Stimulated activated CD4-positive, alpha-beta T cell treated with anti-CD3 and anti-CD28 coated beads, Interleukin-1b, Interleukin-23, amount 100 ng/mL, for 24 hours (primary cell): ENCODE results near the gene LDLRAD1.
A peak's percentile ranks its signal among the peaks of the same experiment; 100 is the strongest.
"Not testable (repeated sequence)": the region's sequence is repeated elsewhere in the genome, so short reads cannot be mapped to it uniquely, and the experiment has no call there.

Experiments used
- DNase-seq, 4 experiments: peaks; one replicate each; pipeline ENCODE4 v3.0.0-alpha.2; 2020; ENCODE audit warnings: low read depth in 4 of 4, low spot score in 1 of 4

The LDLRAD1 gene, protein sequence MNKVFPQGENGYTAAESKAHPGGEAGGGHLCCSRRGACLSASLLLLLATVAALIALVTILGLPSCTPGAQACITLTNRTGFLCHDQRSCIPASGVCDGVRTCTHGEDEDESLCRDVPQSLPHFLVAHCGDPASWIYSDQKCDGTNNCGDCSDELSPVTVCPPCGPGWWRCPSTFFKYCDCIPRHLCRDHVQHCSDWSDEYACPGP

DNA sequence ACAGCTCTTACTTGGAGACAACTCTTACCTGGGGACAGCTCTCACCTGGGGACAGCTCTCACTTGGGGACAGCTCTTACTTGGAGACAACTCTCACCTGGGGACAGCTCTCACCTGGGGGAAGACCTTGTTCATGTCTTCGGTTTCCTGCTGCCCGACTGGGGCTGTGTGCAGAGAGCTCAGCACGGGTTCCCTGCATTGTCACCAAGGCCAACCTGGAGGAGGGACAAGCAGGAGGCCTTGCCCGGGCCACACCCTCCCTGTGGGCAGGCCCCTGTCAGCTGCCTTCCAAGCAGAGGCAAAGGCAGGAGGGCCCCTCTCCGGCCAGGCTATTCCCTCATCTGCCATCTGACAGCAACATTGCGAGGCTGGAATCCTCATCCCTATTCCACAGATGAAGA, at the start of gene LDLRAD1:
Gene LDLRAD1, minus strand, starts transcription at position 208 of the 400 bp plus-strand sequence. Its CDS starts 74 bp downstream, at position 134.
- no peak for DNase-seq

DNA sequence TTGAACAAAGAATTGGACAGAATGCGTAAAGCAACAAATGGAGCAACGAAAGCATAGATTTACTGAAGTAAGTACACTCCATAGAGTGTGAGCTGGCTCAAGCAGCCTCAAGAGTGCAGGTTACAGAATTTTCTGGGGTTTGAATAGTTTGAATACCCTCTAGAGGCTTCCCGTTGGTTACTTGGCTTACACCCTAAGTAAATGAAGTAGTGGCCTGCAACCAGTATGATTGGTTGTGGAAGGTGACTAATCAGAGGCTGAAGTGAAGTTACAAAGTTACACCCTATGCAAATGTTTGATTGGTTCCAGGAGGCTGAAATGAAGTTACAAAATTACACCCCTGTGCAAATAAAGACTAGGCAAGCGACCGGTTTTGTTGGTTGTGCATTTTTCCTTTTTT, 46.3 kb upstream of the LDLRAD1 start:
- DNase-seq = no peak

DNA sequence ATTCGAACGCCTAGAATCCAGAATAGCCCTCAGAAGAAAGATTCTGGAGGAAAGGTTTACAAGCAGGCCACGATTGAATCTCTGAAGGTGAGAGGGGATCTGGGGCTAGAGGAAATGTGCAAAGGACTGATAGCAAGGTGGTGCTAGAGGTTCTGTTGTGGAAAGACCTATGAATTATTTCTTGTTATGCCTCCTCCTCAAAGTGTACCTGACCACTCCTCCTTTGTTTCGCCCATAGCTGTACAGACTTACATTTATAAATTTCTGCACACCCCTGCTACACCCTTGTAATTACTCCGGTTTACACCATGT, 36.4 kb upstream of the LDLRAD1 start:
- no peak for DNase-seq

DNA sequence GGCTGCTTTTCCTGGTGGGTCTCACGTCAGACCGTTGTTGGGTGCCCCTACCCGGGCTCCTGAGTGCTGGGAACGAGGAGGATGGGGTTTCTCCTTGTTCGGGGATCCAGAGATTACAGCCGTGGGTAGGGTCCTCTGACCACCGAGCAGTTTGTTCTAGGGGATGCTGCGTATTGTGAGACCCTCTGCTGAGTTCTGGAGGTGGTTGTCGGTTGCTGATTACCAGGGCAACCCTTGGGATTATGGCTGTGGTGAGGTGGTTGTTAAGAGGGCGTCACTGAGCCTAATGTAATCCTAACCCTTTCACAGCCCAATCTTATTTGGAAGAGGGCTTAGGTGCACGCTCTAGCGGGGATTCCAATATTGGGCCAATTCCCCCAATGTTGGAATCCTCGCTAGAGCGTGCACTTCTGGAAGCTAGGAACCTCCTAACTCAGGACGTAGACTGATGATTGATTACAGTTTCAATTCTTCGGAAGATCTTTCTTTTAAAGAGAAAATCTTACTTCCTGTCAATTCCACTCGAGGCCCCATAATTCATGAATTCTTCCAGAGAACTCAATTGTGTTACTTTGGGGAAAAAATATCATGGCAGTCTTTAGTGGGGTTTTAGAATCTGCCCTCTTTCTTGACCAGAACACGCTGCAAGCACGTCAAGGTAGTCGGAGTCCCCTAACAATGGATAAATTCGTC, 35.9 kb upstream of the LDLRAD1 start:
- DNase-seq = no peak

DNA sequence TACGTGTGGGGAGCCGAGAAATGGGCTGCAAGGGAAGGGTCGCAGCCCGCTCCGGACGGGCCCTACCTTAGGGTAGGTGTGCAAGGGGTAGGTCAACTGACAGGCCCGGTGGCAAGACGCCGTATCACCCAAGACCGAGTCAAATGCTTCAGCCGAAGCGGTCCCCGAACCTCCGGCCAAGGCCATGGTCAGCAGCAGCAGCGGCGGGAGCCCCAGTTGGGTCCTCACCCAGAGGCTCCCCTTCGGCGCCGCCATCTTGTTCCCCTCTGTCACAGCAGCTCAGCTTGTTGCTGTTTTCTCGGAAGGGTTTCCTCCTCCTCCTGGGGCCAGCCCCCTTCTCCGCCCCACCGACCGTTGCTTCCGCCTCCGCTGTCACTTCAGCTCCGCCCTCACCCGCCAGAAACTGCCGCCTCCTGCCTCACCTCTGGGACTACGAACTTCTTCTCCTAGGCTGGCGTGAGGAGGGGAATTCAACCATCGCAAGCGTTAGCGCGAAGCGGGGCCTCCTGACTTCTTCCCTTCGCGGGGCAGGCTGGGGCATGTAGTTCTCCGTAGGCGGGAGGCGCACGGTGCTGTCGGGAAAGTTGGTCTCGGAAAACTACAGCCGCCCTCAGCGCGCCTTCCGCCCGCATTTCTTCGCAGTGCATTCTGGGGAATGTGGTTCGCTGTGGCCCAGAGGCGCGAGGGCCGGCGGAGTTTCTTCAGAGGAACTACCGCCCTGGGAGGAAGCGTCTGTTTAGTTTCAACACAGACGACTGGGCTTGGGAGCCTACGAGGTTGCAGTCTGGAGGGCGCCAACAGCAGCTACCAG, 35.2 kb upstream of the LDLRAD1 start, which contains the start of the genes TCEANC2 and TMEM59:
Gene TCEANC2, plus strand, starts transcription at position 675 of the 811 bp plus-strand sequence. CDS start 815 bp downstream, outside the sequence.
Gene TMEM59, minus strand, starts transcription at position 271 of the 811 bp plus-strand sequence. Its CDS starts 16 bp downstream, at position 255.
- DNase-seq = peak; percentile 87 to 96 (median 92)

DNA sequence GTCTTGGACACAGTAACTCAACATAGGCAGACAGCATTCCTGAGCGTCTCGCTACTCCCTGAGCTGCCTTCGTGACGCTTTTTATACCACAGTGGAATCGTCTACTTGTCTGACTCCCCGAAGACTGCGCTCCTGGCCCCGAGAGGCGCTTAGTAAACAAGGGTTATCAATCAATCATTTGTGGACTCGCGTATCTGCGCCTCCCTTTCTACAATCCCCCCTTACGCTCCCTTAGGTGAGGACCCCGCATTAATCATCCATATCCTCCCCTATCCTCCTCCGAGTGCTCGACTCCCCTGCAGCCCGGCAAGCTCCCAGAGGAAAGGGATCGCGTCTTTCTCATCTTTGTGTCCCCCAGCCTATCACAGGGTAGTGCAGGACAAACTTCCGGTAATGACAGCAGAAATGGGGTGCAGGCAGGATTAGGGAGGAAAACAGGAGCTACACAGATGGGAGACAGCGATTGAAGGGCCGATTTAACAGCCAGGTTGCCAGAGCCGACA, 34.5 kb upstream of the LDLRAD1 start:
- peak in 3 of 4 experiments; percentile 3 to 22 (median 4) for DNase-seq

DNA sequence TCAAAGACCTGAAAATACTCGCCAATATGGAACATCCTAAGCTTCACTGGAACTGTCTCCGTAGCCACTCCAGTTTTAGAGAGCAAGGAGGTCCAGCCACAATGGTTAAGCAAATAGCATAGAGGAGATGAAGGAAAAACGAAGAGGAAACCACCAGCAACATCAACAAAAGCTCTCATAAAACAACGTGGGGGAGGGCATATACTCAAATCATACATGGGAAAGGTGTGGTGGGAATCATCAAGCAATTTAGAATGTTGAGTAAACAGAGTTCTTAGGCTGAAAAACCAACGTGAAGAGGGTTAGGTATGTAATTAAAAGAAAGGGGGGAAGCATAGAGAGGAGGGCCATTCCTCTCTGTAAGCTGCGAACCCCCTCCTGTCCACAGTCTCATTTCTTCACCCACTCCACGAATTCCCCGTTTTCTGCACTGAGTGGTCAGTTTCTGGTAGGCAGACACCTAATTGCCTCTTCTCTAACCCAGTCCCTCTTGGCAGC, 34.0 kb upstream of the LDLRAD1 start:
- no peak for DNase-seq

DNA sequence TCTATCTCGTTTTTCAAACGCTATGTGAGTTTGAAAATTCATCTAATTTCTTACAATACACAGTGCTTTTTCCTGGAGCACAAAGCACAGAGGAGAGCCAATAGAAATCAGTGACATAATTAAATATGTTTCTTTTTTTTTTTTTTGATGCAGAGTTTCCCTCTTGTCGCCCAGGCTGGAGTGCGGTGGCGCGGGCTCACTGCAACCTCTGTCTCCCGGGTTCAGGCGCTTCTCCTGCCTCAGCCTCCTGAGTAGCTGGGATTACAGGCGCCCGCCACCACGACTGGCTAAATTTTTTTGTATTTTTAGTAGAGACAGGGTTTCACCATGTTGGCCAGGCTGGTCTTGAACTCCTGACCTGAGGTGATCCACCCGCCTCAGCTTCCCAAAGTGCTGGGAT, 32.4 kb upstream of the LDLRAD1 start:
- not testable (repeated sequence) for DNase-seq

DNA sequence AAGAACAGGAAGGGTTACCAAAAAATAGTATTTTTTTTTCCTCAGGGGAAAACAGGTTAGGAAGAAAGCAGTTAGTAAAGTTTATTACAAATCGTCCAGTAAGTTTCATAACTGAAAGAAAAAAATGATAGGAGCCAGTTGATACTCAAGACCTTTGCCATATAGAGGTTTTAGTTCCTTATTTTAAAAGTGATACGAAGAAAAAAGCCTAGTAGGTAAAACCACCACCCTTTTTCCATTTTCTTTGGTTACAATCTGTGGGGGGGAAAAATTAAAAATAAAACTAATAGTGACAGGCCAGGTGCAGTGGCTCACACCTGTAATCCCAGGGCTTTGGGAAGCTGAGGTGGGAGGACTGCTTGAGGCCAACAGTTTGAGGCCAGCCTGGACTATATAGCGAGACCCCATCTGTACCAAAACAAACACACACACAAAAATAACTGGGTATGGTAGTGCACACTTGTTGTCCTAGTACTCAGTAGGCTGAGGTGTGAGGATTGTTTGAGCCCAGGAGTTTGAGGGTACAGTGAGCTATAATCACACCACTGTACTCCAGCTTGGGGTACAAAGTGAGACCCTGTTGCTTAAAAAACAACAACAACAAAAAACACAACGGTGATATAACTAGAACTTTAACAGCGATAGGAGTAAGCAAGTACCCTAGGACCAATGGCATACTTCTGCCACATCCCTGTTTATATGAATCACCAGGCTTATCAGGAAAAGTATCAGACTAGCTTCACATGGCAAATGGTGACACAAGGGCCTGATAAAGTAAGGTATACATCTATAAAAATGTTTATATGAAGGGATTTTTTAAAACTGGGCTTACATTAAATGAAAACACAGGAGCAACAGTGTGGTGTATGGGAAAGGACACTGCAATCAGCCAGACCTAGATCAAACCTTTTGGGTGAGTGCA, 29.7 kb upstream of the LDLRAD1 start:
- DNase-seq = no peak

DNA sequence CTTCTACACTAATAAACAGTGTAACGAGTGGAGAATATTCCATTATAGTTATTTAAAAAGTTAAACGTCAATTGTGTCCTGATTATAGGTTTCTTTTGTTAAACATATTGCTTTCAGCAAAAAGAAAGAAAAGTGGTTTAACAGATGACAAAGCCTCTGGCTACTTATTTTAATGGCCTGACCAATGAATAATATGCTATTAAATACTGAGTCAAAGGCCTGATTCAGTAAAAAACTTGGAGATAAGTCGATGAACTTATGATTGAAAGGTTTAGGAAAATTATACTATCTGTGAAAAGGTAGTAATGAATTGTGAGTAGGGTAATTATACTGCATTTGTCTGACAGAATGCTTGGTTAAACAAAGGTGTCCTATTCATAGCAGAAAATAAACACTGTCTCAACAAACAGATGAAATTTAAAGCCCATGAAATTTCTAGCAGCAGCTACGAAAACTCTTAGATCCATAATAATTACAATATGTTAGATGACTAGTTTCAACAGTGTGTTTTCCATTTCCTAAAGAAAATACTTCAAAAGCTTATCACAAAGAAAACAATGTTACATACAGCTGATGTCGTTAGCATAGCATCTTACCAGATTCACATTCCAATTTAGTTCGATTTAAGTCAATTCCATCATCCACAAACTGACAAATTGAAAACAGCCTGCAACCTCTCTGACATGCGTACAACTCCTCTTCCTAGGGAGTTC, 28.8 kb upstream of the LDLRAD1 start:
- DNase-seq = no peak

DNA sequence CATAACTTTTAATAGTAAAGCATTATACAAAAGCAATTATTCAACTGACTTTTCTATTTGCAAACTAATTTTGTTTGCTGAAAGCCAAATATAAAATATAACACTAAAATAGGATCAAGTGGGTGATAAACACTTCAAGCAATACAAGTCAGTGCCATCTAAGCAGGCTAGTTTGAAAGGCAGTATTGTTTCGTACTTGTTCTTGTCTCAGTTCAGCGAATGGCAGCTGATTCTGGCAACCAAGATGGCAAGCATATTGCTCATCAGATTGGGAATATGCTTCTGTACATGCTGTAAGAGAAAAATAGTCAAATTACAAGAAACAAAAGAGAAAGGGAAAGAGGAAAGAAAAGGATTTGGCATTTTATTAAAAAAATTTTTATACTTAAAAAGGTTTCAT, 27.5 kb upstream of the LDLRAD1 start:
- DNase-seq = no peak

DNA sequence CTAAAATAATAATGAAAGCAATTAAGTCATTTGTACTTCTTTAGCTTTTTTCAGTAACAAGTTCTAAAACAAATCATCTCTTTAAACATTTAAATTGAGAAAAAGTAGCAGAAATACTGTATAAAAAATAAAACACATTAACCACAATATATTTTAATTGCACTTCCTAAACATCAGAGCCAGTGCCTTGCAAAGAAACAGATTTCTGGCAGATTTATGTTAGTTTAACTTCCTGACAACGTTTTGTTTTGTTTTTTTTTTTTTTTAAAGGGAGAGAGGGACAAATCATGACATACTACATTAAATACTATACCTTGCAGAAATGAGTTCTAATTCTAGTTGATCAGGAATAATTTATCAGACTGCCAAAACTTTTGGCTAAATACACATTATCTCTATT, 23.8 kb upstream of the LDLRAD1 start:
- DNase-seq = no peak

DNA sequence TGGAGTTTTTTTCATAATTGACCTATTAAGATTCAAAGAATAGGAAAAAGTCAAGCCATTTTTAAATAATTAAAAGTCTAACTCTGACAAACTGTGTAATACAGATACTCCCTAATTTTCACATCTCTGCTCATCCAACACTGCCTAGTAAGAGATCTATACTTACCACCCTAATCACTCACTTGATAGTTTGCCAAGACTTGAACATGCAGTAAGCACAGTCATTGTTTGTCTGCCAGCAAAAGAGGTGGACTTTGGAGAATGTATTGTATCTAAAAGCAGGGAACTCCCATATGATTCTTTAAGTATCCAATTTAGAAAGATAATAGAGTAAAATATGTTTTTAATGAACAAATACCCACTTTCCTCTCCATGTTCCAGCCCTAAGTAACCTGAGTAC, 19.5 kb upstream of the LDLRAD1 start:
- no peak for DNase-seq

DNA sequence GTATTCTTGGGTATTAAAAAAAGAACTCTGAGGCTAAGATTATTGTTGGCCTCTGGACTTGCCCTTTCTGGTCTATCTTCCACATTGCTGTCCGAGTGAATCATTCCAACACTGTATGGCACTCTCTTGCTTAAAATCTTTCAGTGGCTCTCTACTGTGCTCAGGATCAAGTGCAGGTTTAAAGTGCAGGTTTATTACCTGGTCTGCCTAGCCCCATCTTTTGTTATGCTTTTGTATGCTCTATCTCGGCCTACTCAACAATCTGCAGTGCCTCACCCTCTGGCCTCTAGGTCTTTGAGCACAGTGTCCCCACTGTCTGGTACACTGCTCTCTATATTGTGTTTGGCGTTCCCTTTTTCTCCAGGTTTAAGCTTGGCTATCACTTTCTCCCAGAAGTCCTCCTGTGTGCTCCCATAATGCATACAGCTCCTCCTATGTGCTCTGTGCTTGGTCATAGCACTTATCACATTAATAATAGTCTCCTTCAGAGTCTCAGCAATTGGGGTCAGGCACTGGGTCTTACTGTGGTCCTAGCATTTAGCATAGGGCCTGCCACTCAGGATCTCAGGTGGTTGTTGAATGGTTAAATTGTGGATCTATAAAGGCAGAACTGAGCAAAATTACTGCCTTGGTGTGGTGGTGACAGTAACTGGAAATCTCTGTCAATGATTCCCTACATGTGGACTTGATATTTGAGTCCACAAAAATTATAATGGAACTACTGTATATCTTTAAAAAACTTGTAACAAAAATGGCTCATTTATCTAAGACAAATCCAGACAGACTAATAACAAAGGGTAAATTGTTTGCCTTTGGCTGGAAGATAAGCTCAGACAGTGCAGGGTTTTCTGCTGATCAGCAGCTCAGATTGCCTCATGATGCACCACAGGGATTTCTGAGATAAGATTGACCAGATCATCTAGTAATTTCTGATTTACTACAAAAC, 10.6 kb upstream of the LDLRAD1 start:
- no peak for DNase-seq

DNA sequence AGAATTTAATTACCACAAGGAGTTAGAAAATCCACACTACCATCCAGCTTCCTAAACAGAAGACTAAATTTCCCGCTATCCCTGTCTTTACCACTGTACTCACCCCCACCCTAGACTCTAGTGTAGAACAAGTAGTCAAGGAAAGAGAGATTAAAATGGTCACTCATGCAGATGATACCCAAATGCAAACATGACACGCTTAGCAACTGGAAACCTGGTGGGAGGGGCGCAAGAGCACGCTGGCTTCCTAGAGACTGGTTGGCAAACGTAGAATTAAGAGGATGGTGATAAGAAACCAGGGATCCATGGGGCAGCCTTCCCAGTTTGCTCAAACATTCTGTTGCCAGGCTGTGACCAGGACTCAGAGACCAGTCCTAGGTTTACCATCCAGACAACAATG, 9.9 kb upstream of the LDLRAD1 start:
- no peak for DNase-seq

DNA sequence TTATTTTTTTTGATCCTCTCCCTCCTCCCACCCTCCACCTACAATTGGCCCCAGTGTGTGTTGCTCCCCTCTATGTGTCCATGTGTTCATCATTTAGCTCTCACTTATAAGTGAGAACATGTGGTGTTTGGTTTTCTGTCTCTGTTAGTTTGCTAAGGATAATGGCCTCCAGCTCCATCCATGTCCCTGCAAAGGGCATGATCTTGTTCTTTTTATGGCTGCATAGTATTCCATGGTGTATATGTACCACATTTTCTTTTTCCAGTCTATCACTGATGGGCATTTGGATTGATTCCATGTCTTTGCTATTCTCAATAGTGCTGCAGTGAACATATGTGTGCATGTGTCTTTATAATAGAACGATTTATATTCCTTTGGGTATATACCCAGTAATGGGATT, 6.8 kb upstream of the LDLRAD1 start:
- not testable (repeated sequence) for DNase-seq

DNA sequence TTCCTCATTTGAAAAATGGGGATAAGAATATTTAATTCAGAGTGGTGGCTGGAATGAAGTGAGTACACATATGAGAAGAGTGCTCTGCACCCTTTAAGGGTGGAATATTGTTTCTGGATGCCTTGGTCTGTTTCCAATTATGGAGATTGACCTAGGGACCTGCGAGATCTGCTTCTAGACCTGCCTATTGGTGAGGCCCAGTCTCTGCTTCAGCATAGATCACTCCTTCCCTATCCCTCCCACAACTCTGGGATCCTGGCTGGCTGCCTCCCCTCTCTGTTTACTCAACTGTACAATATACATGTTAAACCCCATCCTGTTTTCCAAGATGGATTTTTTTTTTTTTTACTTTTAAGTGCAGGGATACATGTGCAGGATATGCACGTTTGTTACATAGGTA, 6.4 kb upstream of the LDLRAD1 start:
- no peak for DNase-seq

DNA sequence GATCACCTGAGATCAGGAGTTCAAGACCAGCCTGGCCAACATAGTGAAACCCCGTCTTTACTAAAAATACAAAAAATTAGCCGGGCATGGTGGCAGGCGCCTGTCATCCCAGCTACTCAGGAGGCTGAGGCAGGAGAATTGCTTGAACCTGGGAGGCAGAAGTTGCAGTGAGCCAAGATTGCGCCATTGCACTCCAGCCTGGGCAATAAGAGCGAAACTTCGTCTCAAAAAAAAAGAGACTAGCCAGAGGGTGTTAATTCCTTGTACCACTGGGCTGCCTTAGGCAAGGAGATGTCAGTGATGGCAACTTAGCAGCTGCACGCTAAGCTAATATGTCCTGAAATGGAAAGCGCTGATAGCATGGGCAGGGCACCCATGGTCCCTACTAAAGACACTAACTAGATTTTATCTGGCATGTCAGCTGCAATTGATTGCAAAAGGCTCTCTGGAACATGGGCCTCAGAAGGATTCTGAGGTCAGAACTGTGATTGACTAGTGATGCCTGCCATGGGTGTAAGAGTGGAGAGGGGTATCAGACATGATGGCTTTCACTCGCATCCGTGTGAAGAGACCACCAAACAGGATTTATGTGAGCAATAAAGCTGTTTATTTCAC, 1.7 kb upstream of the LDLRAD1 start:
- DNase-seq = not testable (repeated sequence)
